Fibroblast of pulmonary artery (primary cell): Measurements from ENCODE around the gene SCARB2.
A peak's percentile ranks its signal among the peaks of the same experiment; 100 is the strongest.

Experiments
- DNase-seq: peaks from one replicate; pipeline ENCODE4 v3.0.0-alpha.2; 2010; ENCODE audit warnings: low read depth
- H3K4me3 ChIP-seq: replicated peaks from 2 replicates; pipeline ENCODE4 v1.5.1; 2011; ENCODE audit warnings: low read depth, mild to moderate bottlenecking, control low read depth, low read length, moderate library complexity
- CTCF ChIP-seq: IDR thresholded peaks from 2 replicates; pipeline ENCODE4 v1.5.1; 2011; ENCODE audit warnings: mild to moderate bottlenecking, control low read depth, low read length, inconsistent platforms; ENCODE audit errors: missing control alignments

Gene SCARB2

GRCh38 chr4:76232681-76233080 is 19.1 kb upstream of the SCARB2 start:
- no peak for TF ChIP-seq CTCF
- no peak overlapping the region for H3K4me3 ChIP-seq
- DNase-seq = no peak

- DNase-seq = no peak
- no peak overlapping the region for H3K4me3 ChIP-seq
- TF ChIP-seq CTCF = no peak
These were observed 12.8 kb upstream of the SCARB2 start for GRCh38 chr4:76226418-76226817.

- no peak overlapping the region for H3K4me3 ChIP-seq
- no peak for DNase-seq
- TF ChIP-seq CTCF = no peak
These were observed 10.5 kb upstream of the SCARB2 start for GRCh38 chr4:76224171-76224570.

- H3K4me3 ChIP-seq = no peak overlapping the region
- peak; percentile 85 for DNase-seq
- TF ChIP-seq CTCF = no peak
These were observed 5.9 kb upstream of the SCARB2 start for GRCh38 chr4:76219299-76220055.

GRCh38 chr4:76216975-76217814 is 3.6 kb upstream of the SCARB2 start:
- TF ChIP-seq CTCF = no peak
- DNase-seq = no peak

GRCh38 chr4:76216524-76216923 is 2.9 kb upstream of the SCARB2 start:
- TF ChIP-seq CTCF = no peak
- DNase-seq = no peak
- no peak overlapping the region for H3K4me3 ChIP-seq

More at GRCh38 chr4:76216975-76217814, 3.6 kb upstream of the SCARB2 start:
- H3K4me3 ChIP-seq = no peak overlapping the region
